UCSD-AML1 (cell line): ENCODE results near the gene ITGBL1.

Experiments
- DNase-seq: peaks from one replicate; lab custom pipeline; 2025; ENCODE audit not compliant: unreplicated experiment; lab: John Stamatoyannopoulos, UW

The ITGBL1 gene

GRCh38 chr13:101686003-101686402 lies 233.5 kb downstream of the ITGBL1 start:
- DNase-seq = no peak

GRCh38 chr13:101690871-101691270 lies 238.4 kb downstream of the ITGBL1 start:
- no peak for DNase-seq

GRCh38 chr13:101691341-101691860 lies 238.9 kb downstream of the ITGBL1 start:
- no peak for DNase-seq

GRCh38 chr13:101695870-101696516 lies 243.5 kb downstream of the ITGBL1 start:
- no peak for DNase-seq

- no peak for DNase-seq
These were observed 245.3 kb downstream of the ITGBL1 start for GRCh38 chr13:101697745-101698144.

GRCh38 chr13:101698400-101698799 lies 245.9 kb downstream of the ITGBL1 start:
- DNase-seq = no peak

GRCh38 chr13:101700598-101700997 lies 248.1 kb downstream of the ITGBL1 start:
- DNase-seq = no peak

- no peak for DNase-seq
These were observed 250.6 kb downstream of the ITGBL1 start for GRCh38 chr13:101703081-101703480.

GRCh38 chr13:101703838-101704237 lies 251.4 kb downstream of the ITGBL1 start:
- no peak for DNase-seq

- peak; percentile 55 for DNase-seq
These were observed 254.2 kb downstream of the ITGBL1 start for GRCh38 chr13:101706651-101707050.

GRCh38 chr13:101707659-101708058 lies 255.2 kb downstream of the ITGBL1 start:
- DNase-seq = no peak

- no peak for DNase-seq
These were observed 255.6 kb downstream of the ITGBL1 start for GRCh38 chr13:101708115-101708514.

GRCh38 chr13:101709952-101710351 lies 257.5 kb downstream of the ITGBL1 start:
- DNase-seq = no peak

GRCh38 chr13:101711307-101712025 lies 259.0 kb downstream of the ITGBL1 start:
- no peak for DNase-seq

GRCh38 chr13:101712026-101712348 lies 259.5 kb downstream of the ITGBL1 start:
- no peak for DNase-seq

GRCh38 chr13:101714195-101714594 lies 261.7 kb downstream of the ITGBL1 start:
- DNase-seq = no peak

- no peak for DNase-seq
These were observed 264.9 kb downstream of the ITGBL1 start for GRCh38 chr13:101717353-101717752.

- no peak for DNase-seq
These were observed 266.0 kb downstream of the ITGBL1 start for GRCh38 chr13:101718496-101718895.

- no peak for DNase-seq
These were observed 274.2 kb downstream of the ITGBL1 start for GRCh38 chr13:101726681-101727080.

GRCh38 chr13:101727118-101727517 lies 274.6 kb downstream of the ITGBL1 start:
- no peak for DNase-seq

- no peak for DNase-seq
These were observed 275.5 kb downstream of the ITGBL1 start for GRCh38 chr13:101728021-101728420.

GRCh38 chr13:101728615-101729014 lies 276.1 kb downstream of the ITGBL1 start:
- DNase-seq = no peak
